ACHN (cell line): ENCODE measurements around the gene SLC8A1.

Experiments
- DNase-seq: peaks from one replicate; pipeline ENCODE4 v3.0.0-alpha.2; 2015
- in situ Hi-C: cut with HindIII; loops from 2 replicates; pipeline ENCODE4 v1.10.0; 2017; ENCODE audit warnings: low sequenced_read_pairs, low pct_ligation_motif_present, low pct_unique_long_range_greater_than_20kb

Gene SLC8A1

GRCh38 chr2:40242315-40242714 is 209.6 kb downstream of the SLC8A1 start:
- in situ Hi-C loops, result no loop called here
- no peak for DNase-seq

GRCh38 chr2:40240070-40240469 is 211.8 kb downstream of the SLC8A1 start:
- DNase-seq, result no peak
- in situ Hi-C loops, result no loop called here

- no peak for DNase-seq
- in situ Hi-C loops, result no loop called here
These were observed 221.0 kb downstream of the SLC8A1 start for GRCh38 chr2:40230707-40231432.

GRCh38 chr2:40230186-40230585 is 221.7 kb downstream of the SLC8A1 start:
- no peak for DNase-seq
- in situ Hi-C loops, result no loop called here

DNA sequence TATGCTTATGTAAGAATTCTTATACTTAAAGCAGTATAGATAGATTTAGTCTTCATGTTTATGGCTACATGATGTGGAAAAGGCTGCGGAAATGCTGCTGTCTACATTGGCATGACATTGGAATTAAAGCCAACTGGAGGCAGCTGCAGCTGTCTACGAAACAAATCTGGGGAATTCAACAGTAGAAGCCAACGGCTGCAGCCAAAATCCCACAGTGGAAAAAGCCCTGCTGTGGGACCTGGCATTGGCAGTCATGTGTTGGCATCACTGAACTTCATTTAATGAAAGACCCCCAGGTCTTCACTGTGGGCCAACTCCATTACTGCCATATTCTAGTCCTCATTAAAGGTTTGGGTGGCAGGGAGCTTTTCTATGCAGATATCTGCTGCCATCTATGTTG is 223.6 kb downstream of the SLC8A1 start:
- in situ Hi-C loops, result no loop called here
- DNase-seq, result no peak

GRCh38 chr2:40227210-40227609 is 224.7 kb downstream of the SLC8A1 start:
- DNase-seq, result no peak
- in situ Hi-C loops, result no loop called here

GRCh38 chr2:40226637-40227036 is 225.3 kb downstream of the SLC8A1 start:
- in situ Hi-C loops, result no loop called here
- DNase-seq, result no peak

GRCh38 chr2:40225670-40226210 is 226.2 kb downstream of the SLC8A1 start:
- DNase-seq, result no peak
- in situ Hi-C loops, result no loop called here

DNA sequence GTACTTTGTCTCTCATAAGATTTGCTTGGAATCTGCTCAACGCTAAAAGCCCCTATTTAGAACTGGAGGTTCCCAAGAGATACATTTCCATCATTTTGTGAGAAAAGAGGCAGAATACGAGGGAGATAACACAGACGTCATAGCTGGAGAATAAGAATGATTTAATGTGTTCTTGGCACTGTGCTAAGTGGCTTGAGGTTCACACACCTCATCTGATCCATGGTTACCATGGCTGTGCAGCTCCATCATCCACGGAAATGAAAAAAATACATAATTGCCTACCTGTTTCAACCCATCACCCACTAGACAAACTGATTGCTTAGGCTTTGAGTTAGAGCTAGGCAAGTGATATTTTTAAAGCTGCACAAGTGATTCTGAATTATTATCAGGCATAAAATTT is 227.6 kb downstream of the SLC8A1 start:
- no peak for DNase-seq
- in situ Hi-C loops, result no loop called here

DNA sequence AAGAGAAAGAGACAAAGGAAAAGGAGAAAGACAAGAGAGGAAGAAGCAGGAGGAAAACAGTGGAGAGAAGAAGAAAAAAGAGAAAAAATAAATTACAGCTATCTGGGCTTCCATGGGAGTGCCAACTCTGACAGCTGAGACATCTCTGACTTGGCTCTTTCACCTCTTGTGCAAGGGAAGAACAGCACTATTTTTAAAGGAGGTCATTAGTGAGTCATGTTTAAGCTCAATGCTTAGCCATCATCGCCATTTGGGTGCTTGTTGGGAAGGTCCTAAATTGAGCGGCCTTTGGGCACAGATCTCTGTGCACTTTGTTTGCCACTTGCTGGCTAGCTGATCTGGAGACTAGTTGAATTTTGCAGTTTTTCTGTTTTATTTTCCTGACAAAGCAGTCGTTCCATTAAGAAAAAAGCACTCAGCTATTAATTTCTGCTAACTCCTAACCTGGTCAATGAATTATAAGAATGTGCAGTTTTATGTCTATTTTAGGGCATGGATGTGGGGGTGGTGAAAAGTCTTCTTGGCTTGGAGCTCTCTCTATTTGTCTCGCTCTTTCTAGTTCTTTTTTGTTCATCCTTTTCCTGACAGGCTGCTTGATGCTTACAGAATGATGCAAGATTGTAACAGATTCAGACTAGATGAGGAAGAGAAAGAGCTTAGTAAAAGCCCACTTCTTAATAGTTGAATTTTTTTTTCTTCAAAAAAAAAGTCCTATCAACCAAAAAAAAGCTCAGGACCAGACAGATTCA is 231.5 kb downstream of the SLC8A1 start:
- in situ Hi-C loops, result no loop called here
- no peak for DNase-seq

- in situ Hi-C loops, result no loop called here
- DNase-seq, result no peak
These were observed 232.7 kb downstream of the SLC8A1 start for GRCh38 chr2:40219141-40219540.

DNA sequence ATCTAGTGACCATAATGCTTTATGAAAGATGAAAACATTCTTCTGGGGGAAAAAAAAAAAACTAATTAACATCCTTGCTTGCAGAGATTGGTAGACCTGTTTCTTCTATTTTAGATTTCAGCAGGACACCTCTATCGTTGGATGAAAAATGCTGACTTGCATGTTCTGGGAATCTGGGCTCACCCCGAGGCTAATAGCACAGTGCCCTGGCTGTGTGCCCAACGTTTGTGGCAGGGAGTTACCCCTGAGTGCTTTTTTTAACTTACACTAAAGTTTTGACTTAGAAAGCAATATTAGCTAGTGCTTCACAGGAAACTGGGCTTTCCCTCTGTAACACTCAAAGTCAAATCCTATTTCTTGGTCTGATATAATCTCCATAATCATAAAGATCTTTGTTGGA is 233.2 kb downstream of the SLC8A1 start:
- DNase-seq, result no peak
- in situ Hi-C loops, result no loop called here

DNA sequence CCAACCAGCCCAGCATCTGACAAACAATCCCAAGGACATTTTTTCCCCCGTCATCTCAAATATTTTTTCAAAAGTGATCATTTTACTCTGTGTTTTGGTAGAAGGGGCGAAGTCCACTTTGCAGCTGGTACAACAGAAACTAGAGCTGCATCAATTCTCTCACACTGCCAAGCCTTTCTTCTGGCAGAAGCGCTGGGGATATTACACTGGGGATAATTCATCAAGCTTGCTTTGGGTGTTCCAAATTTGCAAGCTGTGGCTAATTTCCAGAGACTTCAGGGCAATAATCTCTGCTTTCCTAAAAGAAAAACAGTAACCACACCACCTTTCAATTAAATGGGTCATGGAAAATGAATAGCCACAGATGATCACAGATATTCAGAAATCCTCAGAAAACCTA is 238.3 kb downstream of the SLC8A1 start:
- in situ Hi-C loops, result no loop called here
- DNase-seq, result no peak

DNA sequence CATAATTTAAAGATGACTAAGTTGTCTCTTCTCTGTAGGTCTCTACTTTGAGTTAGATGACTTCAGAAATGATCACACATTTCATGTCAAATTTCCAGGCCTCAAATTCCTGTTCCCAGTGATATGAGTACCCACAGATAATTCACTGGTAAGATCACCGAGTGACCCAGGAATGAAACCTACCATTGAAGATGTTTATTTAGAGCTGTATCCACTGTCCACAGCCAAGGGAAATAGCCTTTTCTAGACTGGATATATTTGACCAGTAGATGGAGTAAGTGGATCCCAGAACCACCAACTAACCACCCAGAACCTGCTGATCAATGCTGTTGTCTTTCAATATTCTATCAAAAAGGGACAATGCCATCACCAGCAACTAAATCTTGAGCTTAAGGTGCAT is 238.8 kb downstream of the SLC8A1 start:
- peak; percentile 21 for DNase-seq
- in situ Hi-C loops, result no loop called here

GRCh38 chr2:40210968-40211353 is 240.9 kb downstream of the SLC8A1 start:
- in situ Hi-C loops, result no loop called here
- DNase-seq, result no peak

DNA sequence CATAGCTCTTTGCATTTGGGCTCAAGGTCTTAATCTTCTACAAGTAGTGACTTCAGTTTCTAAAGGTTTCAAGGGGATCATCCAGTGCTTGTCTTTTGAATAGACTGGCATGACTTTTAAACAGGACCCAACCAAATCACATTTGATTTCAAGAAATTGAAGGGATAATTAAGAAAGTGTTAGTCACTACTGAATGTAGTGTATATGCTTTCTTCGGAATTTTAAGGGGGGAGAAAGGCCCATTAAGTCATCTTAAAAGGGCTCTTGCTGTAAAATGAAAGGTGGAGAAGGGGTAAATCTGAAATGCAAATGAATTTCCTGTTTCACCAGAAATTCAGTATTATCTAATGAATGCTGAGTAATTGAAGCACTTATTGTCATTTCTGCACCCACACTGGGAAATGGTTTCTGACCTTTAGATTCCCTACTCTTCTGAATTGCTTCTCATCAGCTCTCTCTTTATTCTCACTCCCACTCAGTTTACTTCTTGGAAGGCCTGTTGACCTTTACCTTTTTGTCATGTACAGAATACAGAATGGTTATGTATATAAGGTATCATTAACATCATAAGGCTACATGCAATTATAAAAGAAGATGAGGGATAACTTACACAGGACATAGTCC is 241.4 kb downstream of the SLC8A1 start:
- in situ Hi-C loops, result no loop called here
- no peak for DNase-seq

DNA sequence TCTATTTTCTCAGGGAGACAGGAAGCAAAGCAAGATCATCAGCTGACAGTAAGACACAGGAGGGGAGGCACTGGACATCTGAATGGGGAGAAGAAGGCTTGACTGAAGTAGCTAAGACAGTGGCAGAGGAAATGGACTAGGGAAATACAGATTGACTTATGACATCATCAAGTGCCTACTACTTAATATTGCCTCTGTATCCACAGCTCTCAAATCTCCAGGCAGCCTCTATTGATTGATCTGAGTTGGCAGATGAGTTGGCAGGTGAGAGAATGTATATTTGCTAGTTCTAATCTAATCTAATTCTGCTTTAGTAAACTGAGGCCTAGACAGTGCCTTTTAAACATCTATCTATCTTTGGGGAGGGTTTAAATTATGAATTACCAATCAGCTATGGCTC is 242.1 kb downstream of the SLC8A1 start:
- in situ Hi-C loops, result no loop called here
- DNase-seq, result no peak

DNA sequence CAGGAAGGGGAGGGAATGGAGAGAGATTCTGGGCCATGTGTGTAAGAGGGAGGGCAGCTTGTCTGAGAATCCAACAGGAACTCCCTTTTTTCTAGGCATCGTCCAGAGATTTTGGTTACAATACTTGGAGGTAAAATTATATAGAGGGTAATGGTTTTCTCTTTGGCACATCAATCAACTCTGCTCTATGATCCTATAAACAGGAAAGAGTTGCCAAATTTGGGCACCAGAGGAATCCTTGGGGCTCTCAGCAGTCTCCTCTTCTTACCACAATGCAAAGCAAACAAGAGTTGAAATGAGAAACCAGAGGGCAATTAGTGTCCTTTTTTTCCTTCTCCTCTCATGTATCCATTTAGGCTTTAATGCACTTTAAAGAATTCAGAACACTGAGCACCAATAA is 243.4 kb downstream of the SLC8A1 start:
- in situ Hi-C loops, result no loop called here
- no peak for DNase-seq

- in situ Hi-C loops, result no loop called here
- DNase-seq, result no peak
These were observed 247.6 kb downstream of the SLC8A1 start for GRCh38 chr2:40204268-40204667.
